Calu3 (cell line): ENCODE results near the gene DOCK11. TPM values are rescaled to one million over a fixed set of nuclear protein-coding genes. Genes with fewer than 3 reads are reported as not detected.

Source experiments
- BruUV-seq: library from RNA; stranded (reverse); fragments of 400-500 nt; replicated peaks from 2 replicates; lab custom pipeline; 2021; lab: Mats Ljungman, UMichigan
- CTCF ChIA-PET: fragments of 300-600 bp; sonication (Branson Sonifier 250); formaldehyde crosslinking; loops from one replicate; lab custom pipeline; 2022; ENCODE audit warnings: antibody characterized with exemption; lab: Charles Lee
- DNase-seq: peaks from one replicate; pipeline ENCODE4 v3.0.0; 2022
- H3K27ac Mint-ChIP-seq: one replicate; pipeline ENCODE4 v1.8.0; 2022; ENCODE audit warnings: mixed read lengths; ENCODE audit not compliant: unreplicated experiment
- H3K27me3 Mint-ChIP-seq: one replicate; pipeline ENCODE4 v1.8.0; 2022; ENCODE audit warnings: mixed read lengths; ENCODE audit not compliant: unreplicated experiment
- H3K36me3 Mint-ChIP-seq: one replicate; pipeline ENCODE4 v1.8.0; 2022; ENCODE audit warnings: mild to moderate bottlenecking, moderate library complexity, mixed read lengths; ENCODE audit not compliant: insufficient read depth, unreplicated experiment
- H3K4me1 Mint-ChIP-seq: one replicate; pipeline ENCODE4 v1.8.0; 2022; ENCODE audit warnings: mild to moderate bottlenecking, low read depth, mixed read lengths; ENCODE audit not compliant: unreplicated experiment
- H3K4me3 Mint-ChIP-seq: one replicate; pipeline ENCODE4 v1.8.0; 2022; ENCODE audit warnings: mild to moderate bottlenecking, low read depth, moderate library complexity, mixed read lengths; ENCODE audit not compliant: unreplicated experiment
- H3K9me3 Mint-ChIP-seq: one replicate; pipeline ENCODE4 v1.8.0; 2022; ENCODE audit warnings: low read depth, mixed read lengths; ENCODE audit not compliant: unreplicated experiment
- CTCF ChIP-seq: fragments of 200-600 bp; IDR thresholded peaks from one replicate; pipeline ENCODE4 v1.8.0; 2022; ENCODE audit warnings: antibody characterized with exemption; ENCODE audit not compliant: unreplicated experiment
- intact Hi-C: fragments of 100-400 bp; cut with micrococcal nuclease; formaldehyde crosslinking; loops from one replicate; pipeline ENCODE4 v1.10.0; 2022; ENCODE audit not compliant: unreplicated experiment
- total RNA-seq: library from RNA; stranded (reverse); gene quantifications from 2 replicates; pipeline ENCODE4 v1.2.3, GENCODE V29; 2022

Gene DOCK11
- total RNA-seq, 1 experiment from 2014 or later: 1.9 TPM

- DNase-seq: no peak
- CTCF ChIA-PET: no interaction called here
- no TSS peak for BruUV-seq
- Mint-ChIP-seq H3K4me1 (no peaks in the 10 kb centered on the region), H3K27me3 (peaks cover 19% of the 10 kb centered on the region), H3K9me3 (peaks cover 2% of the 10 kb centered on the region), H3K36me3 (peaks cover 4% of the 10 kb centered on the region), H3K27ac (no peak overlapping the region), H3K4me3 (no peak overlapping the region)
- intact Hi-C loops: no loop called here
- no peak for TF ChIP-seq CTCF
Measured at GRCh38 chrX:118528071-118528737, 32.6 kb downstream of the DOCK11 start.

GRCh38 chrX:118530219-118530911, 34.8 kb downstream of the DOCK11 start:
- Mint-ChIP-seq H3K9me3 (peaks cover 2% of the 10 kb centered on the region), H3K4me3 (no peak overlapping the region), H3K27me3 (peaks cover 19% of the 10 kb centered on the region), H3K4me1 (no peaks in the 10 kb centered on the region), H3K27ac (no peak overlapping the region), H3K36me3 (peaks cover 4% of the 10 kb centered on the region)
- no peak for DNase-seq
- BruUV-seq: no TSS peak
- CTCF ChIA-PET: no interaction called here
- intact Hi-C loops: no loop called here
- no peak for TF ChIP-seq CTCF

GRCh38 chrX:118534716-118535493, 39.3 kb downstream of the DOCK11 start:
- Mint-ChIP-seq H3K4me3 (no peak overlapping the region), H3K4me1 (peaks cover 9% of the 10 kb centered on the region), H3K9me3 (peaks cover 2% of the 10 kb centered on the region), H3K36me3 (peaks cover 4% of the 10 kb centered on the region), H3K27ac (no peak overlapping the region), H3K27me3 (peaks cover 17% of the 10 kb centered on the region)
- CTCF ChIA-PET: no interaction called here
- no TSS peak for BruUV-seq
- no peak for TF ChIP-seq CTCF
- intact Hi-C loops: loop anchor here (5.0 kb wide), 1 partner anchor 78 kb away; no protein-coding TSS in a partner anchor
- no peak for DNase-seq

GRCh38 chrX:118536204-118536603, 40.6 kb downstream of the DOCK11 start:
- no peak for DNase-seq
- intact Hi-C loops: loop anchor here (5.0 kb wide), 1 partner anchor 79 kb away; no protein-coding TSS in a partner anchor
- Mint-ChIP-seq H3K4me3 (no peak overlapping the region), H3K27ac (no peak overlapping the region), H3K36me3 (no peaks in the 10 kb centered on the region), H3K4me1 (peaks cover 9% of the 10 kb centered on the region), H3K9me3 (peaks cover 2% of the 10 kb centered on the region), H3K27me3 (peaks cover 4% of the 10 kb centered on the region)
- CTCF ChIA-PET: no interaction called here
- no TSS peak for BruUV-seq
- TF ChIP-seq CTCF: no peak
